Stromal cell of bone marrow (primary cell): ENCODE data around the gene IL10RA.
"Not testable (repeated sequence)": the region's sequence is repeated elsewhere in the genome, so short reads cannot be mapped to it uniquely, and the experiment has no call there.

Source experiments
- DNase-seq: peaks from one replicate; pipeline ENCODE4 v3.0.0-alpha.2; 2012; ENCODE audit warnings: low read depth

Gene IL10RA

GRCh38 chr11:118007563-118008270, 21.5 kb downstream of the IL10RA start:
- not testable (repeated sequence) for DNase-seq

- no peak for DNase-seq
These were observed 22.2 kb downstream of the IL10RA start for GRCh38 chr11:118008271-118008911.

GRCh38 chr11:118009864-118010737, 23.9 kb downstream of the IL10RA start:
- no peak for DNase-seq

GRCh38 chr11:118010738-118011461, 24.7 kb downstream of the IL10RA start:
- no peak for DNase-seq

- no peak for DNase-seq
These were observed 26.0 kb downstream of the IL10RA start for GRCh38 chr11:118012083-118012669.

- no peak for DNase-seq
These were observed 27.8 kb downstream of the IL10RA start for GRCh38 chr11:118014022-118014421.

GRCh38 chr11:118015385-118015841, 29.2 kb downstream of the IL10RA start:
- DNase-seq = no peak

- no peak for DNase-seq
These were observed 29.9 kb downstream of the IL10RA start for GRCh38 chr11:118016104-118016503.

- DNase-seq = no peak
These were observed 30.9 kb downstream of the IL10RA start for GRCh38 chr11:118017111-118017510.

GRCh38 chr11:118017631-118018315, 31.6 kb downstream of the IL10RA start:
- DNase-seq = no peak

GRCh38 chr11:118018401-118018800, 32.2 kb downstream of the IL10RA start:
- DNase-seq = no peak

GRCh38 chr11:118021146-118021545, 35.0 kb downstream of the IL10RA start:
- no peak for DNase-seq

GRCh38 chr11:118027694-118028093, 41.5 kb downstream of the IL10RA start:
- DNase-seq = no peak

- DNase-seq = no peak
These were observed 42.4 kb downstream of the IL10RA start for GRCh38 chr11:118028626-118029025.

GRCh38 chr11:118033443-118033842, 47.2 kb downstream of the IL10RA start:
- no peak for DNase-seq

- no peak for DNase-seq
These were observed 55.9 kb downstream of the IL10RA start for GRCh38 chr11:118042141-118042540.

GRCh38 chr11:118042796-118043195, 56.6 kb downstream of the IL10RA start:
- DNase-seq = no peak

- DNase-seq = no peak
These were observed 59.0 kb downstream of the IL10RA start for GRCh38 chr11:118045191-118045590.

- DNase-seq = no peak
These were observed 60.1 kb downstream of the IL10RA start for GRCh38 chr11:118046051-118046963.
